ENCODE measurements around the gene FBXO44.

Gene FBXO44

DNA sequence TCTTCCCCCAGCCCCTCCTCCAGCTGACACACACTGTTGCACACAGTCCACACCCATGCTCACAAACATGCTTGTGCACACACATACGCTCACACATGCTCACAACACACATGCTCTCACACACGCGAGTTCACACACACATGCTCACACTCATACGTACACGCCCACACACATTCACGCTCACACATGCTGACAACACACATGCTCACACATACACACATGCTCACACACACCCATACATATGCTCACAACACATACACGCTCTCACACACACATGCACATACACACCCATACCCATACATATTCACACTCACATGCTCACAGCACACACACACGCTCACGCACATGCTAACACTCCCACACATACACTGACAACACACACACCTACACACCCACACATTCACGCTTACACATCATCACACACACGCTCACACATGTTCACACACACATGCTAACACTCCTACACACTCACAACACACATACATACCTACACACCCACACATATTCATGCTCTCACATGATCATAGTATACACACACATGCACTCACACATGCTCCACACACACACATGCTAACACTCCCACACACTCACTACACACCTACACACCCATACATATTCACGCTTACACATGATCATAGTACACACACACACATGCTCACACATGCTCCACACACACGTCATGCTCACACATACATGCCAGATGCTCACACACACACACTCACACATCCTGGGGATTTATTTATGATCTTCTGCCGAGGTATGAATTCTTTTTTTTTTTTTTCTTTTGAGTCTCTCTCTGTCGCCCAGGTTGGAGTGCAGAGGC, 47.5 kb downstream of the FBXO44 start:
- no peak for DNase-seq (ENCODE audit: low read depth in 1 of 2, low spot score in 1 of 2)
- no peak overlapping the region for H3K4me3 ChIP-seq (replicated peaks; ENCODE audit: insufficient read depth, low read length)
- no peak overlapping the region for H3K27ac ChIP-seq (replicated peaks)
- TF ChIP-seq SPI1 (IDR thresholded peaks at IDR 0.05; ENCODE audit: borderline replicate concordance, low read depth) = no peak
- TF ChIP-seq, protein P1, sequence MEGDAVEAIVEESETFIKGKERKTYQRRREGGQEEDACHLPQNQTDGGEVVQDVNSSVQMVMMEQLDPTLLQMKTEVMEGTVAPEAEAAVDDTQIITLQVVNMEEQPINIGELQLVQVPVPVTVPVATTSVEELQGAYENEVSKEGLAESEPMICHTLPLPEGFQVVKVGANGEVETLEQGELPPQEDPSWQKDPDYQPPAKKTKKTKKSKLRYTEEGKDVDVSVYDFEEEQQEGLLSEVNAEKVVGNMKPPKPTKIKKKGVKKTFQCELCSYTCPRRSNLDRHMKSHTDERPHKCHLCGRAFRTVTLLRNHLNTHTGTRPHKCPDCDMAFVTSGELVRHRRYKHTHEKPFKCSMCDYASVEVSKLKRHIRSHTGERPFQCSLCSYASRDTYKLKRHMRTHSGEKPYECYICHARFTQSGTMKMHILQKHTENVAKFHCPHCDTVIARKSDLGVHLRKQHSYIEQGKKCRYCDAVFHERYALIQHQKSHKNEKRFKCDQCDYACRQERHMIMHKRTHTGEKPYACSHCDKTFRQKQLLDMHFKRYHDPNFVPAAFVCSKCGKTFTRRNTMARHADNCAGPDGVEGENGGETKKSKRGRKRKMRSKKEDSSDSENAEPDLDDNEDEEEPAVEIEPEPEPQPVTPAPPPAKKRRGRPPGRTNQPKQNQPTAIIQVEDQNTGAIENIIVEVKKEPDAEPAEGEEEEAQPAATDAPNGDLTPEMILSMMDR (IDR thresholded peaks at IDR 0.05; ENCODE audit: insufficient read depth, low read length) = no peak
- TF ChIP-seq, protein P2, sequence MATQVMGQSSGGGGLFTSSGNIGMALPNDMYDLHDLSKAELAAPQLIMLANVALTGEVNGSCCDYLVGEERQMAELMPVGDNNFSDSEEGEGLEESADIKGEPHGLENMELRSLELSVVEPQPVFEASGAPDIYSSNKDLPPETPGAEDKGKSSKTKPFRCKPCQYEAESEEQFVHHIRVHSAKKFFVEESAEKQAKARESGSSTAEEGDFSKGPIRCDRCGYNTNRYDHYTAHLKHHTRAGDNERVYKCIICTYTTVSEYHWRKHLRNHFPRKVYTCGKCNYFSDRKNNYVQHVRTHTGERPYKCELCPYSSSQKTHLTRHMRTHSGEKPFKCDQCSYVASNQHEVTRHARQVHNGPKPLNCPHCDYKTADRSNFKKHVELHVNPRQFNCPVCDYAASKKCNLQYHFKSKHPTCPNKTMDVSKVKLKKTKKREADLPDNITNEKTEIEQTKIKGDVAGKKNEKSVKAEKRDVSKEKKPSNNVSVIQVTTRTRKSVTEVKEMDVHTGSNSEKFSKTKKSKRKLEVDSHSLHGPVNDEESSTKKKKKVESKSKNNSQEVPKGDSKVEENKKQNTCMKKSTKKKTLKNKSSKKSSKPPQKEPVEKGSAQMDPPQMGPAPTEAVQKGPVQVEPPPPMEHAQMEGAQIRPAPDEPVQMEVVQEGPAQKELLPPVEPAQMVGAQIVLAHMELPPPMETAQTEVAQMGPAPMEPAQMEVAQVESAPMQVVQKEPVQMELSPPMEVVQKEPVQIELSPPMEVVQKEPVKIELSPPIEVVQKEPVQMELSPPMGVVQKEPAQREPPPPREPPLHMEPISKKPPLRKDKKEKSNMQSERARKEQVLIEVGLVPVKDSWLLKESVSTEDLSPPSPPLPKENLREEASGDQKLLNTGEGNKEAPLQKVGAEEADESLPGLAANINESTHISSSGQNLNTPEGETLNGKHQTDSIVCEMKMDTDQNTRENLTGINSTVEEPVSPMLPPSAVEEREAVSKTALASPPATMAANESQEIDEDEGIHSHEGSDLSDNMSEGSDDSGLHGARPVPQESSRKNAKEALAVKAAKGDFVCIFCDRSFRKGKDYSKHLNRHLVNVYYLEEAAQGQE (IDR thresholded peaks at IDR 0.05; ENCODE audit: insufficient replicate concordance, low read depth) = no peak
- TF ChIP-seq POLR2AphosphoS5 (IDR thresholded peaks at IDR 0.05; ENCODE audit: low read depth) = no peak
- no peak for TF ChIP-seq GABPA (IDR thresholded peaks at IDR 0.05; ENCODE audit: low read depth)
- H3K27me3 ChIP-seq (ENCODE audit: insufficient read depth, poor library complexity, severe bottlenecking) = no peaks in the 10 kb centered on the region

DNA sequence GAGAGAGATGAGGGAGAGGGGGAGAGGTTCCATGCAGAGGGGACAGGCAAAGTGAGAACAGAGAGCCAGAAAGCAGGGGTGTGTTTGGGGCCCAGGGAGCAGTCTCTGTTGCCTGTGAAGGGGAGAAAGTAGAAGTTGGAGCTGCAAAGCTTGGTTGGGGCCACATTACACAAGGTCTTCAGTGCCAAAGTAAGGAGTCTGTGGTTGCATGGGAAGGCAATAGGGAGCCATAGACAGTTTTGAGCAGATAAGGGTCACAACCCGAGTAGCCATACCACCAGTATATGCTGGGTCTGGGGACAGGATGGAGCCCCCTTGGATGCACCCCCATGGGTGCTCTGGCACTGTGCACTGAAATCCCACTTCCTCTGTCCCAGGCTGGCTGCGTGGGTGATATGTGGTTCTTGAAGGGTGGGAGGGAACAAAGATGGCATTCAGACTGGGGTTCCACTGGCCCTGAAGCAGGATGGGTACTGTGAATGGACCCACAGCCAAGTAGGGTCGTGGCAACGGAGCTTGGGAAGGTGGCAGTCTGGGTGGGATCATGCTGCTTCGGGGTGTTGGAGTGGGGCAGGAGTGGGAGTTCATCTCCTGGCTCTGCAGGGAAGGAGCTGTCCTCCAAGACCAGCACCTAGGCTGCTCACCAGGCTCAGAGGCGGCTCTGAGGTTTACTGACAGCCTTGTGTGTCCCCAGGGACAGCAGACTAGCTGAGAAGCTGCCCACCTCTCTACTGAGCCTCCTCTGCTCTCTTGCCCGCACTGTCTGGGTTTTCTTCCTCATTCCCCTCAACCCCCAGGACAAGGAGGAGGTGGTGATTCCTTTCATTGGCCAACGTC, 48.9 kb downstream of the FBXO44 start:
- no peak overlapping the region for H3K4me3 ChIP-seq (replicated peaks; ENCODE audit: insufficient read depth, low read length)
- H3K27me3 ChIP-seq (ENCODE audit: insufficient read depth, poor library complexity, severe bottlenecking) = no peaks in the 10 kb centered on the region
- TF ChIP-seq POLR2AphosphoS5 (IDR thresholded peaks at IDR 0.05; ENCODE audit: low read depth) (no peak), SPI1 (IDR thresholded peaks at IDR 0.05; ENCODE audit: borderline replicate concordance, low read depth) (no peak), GABPA (IDR thresholded peaks at IDR 0.05; ENCODE audit: low read depth) (no peak)
- TF ChIP-seq, protein P1 (IDR thresholded peaks at IDR 0.05; ENCODE audit: insufficient read depth, low read length) = no peak
- TF ChIP-seq, protein P2 (IDR thresholded peaks at IDR 0.05; ENCODE audit: insufficient replicate concordance, low read depth) = no peak

DNA sequence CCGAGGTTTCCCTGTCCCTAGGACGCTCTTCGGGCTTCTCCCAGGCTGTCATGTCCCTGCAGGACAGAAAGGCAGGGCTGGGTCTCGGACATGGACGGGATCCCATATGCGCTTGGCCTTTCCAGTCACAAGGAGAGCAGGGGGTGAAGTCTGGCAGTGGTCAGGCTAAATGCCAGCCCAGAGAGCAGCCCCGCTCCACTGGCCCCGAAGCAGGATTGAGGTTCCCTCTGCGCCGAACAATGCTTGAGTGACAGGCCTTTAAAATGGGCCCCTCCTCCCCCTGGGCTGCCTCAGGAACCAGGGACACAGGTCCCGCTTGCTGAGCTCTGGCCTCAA, 49.5 kb downstream of the FBXO44 start:
- no peaks in the 10 kb centered on the region for H3K27me3 ChIP-seq (ENCODE audit: insufficient read depth, poor library complexity, severe bottlenecking)
- no peak overlapping the region for H3K27ac ChIP-seq (replicated peaks)
- no peak overlapping the region for H3K4me3 ChIP-seq (replicated peaks; ENCODE audit: insufficient read depth, low read length)
- DNase-seq (ENCODE audit: low read depth in 1 of 2, low spot score in 1 of 2) = no peak
- TF ChIP-seq, protein P2 (IDR thresholded peaks at IDR 0.05; ENCODE audit: insufficient replicate concordance, low read depth) = no peak
- no peak for TF ChIP-seq POLR2AphosphoS5 (IDR thresholded peaks at IDR 0.05; ENCODE audit: low read depth)
- TF ChIP-seq, protein P1 (IDR thresholded peaks at IDR 0.05; ENCODE audit: insufficient read depth, low read length) = no peak
- no peak for TF ChIP-seq SPI1 (IDR thresholded peaks at IDR 0.05; ENCODE audit: borderline replicate concordance, low read depth)
- TF ChIP-seq GABPA (IDR thresholded peaks at IDR 0.05; ENCODE audit: low read depth) = no peak

More for the DNA sequence above, 48.9 kb downstream of the FBXO44 start:
- no peak overlapping the region for H3K27ac ChIP-seq (replicated peaks)
- no peak for DNase-seq (ENCODE audit: low read depth in 1 of 2, low spot score in 1 of 2)

Measured in HL-60 (cell line).